ENCODE results near the gene CMTM3.
"Not testable (repeated sequence)": the region's sequence is repeated elsewhere in the genome, so short reads cannot be mapped to it uniquely, and the experiment has no call there.

CMTM3 gene, protein sequence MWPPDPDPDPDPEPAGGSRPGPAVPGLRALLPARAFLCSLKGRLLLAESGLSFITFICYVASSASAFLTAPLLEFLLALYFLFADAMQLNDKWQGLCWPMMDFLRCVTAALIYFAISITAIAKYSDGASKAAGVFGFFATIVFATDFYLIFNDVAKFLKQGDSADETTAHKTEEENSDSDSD

GRCh38 chr16:66604376-66605176 lies at the start of gene CMTM3:
CMTM3 (plus strand) TSS chr16:66604704; CDS start chr16:66604806, 102 bp downstream.
- DNase-seq (ENCODE audit: low read depth) = peak; percentile 58

DNA sequence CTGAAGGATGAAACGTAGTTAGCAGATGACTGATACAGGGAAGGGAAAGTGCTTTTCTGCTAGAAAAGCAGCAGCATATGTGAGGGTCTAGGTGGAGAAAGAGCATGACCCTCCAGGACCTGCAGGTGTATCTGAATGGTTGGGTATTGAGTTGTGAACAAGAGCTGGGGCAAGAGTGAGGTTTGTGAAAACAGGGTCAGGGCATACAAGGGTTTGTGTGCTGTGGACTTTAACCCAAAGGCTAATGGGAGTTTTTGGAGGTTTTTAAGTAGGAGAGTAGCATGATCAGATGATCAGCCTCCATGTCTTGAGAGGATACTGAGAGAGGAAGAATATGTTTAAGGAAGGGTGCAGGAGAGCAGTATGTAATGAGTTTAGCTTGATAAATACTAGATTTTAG lies 44.4 kb upstream of the CMTM3 start:
- no peak for DNase-seq (ENCODE audit: low read depth)

DNA sequence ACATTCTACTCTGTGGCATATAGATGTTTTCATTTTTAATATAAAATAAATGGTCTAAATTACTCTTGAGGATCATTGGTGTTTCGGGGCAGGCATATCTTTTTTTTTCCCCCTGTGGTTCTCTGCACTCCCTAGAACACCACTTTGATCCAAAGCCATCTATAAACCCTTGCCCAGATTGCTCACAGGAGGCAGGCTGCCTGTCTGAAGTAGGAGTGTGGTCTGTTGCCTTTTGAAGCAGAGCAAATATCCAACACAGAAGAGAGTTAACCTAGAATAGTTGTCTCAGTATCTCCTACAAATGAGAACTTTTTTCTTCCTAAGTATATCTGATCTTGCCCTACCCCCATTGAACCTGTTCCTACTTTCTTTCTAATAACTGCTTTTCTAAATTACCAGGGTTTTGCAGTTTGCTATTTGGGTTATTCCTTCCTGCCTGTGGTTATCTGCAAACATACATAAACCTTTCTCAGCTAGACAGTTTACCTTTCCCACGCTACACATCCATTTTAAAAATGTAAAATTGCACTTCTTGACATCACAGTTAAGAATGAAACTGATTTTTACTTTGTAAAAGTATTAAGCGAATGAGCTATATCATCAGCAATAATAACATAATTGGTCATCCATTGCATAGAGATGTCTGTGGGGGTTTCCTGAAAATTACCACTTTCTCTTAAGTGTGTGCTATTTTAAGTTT lies 43.0 kb upstream of the CMTM3 start:
- no peak for DNase-seq (ENCODE audit: low read depth)

GRCh38 chr16:66562409-66562808 lies 42.1 kb upstream of the CMTM3 start:
- no peak for DNase-seq (ENCODE audit: low read depth)

DNA sequence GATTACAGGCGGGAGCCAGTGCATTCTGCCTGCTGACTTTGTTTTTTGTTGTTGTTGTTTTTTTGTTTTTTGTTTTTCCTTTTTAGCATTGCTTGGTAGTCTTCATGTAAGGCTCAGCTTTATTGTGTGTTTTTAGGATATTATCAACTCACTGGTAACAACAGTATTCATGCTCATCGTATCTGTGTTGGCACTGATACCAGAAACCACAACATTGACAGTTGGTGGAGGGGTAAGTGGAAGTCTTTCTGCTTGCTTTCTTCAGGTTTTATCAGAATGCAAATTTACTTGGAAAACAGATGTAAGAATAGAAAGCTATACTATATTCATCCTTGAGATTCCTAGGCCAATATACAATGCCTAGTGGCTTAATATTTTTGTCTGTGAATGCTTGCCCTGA lies 41.5 kb upstream of the CMTM3 start:
- no peak for DNase-seq (ENCODE audit: low read depth)

DNA sequence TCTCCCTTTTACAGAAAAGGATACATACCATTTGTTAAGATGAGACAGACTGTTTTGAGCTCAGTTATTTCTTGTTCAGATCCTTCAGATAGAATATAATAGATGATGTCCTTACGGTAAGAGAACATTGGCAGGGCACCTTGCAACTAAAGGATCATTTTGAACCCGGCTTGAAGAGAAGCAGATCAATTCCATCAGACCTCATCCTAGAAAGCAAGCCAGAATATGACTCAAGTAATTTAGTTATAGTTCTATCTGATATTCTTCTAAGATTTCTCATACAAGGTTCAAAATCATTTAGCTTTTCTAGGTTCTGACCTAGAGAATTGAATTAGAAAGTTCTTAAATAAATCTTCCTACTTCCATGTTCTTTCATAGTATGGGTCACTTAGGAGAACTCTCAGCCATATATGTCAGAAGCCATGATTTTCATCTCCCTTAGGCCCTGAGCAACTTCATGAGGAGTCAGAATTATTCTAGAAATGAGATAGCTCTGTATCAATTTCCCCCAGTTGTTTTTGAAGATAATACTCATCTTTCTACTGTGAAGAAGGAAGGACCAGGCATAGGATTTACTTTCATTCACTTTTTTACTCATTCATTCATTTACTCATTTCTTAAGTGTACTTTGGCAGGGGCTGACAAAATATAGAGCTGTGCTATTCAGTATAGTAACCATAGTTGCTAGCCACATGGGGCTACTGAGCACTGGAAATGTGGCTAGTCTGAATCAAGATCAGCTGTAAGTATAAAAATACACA lies 40.8 kb upstream of the CMTM3 start:
- DNase-seq (ENCODE audit: low read depth) = no peak

DNA sequence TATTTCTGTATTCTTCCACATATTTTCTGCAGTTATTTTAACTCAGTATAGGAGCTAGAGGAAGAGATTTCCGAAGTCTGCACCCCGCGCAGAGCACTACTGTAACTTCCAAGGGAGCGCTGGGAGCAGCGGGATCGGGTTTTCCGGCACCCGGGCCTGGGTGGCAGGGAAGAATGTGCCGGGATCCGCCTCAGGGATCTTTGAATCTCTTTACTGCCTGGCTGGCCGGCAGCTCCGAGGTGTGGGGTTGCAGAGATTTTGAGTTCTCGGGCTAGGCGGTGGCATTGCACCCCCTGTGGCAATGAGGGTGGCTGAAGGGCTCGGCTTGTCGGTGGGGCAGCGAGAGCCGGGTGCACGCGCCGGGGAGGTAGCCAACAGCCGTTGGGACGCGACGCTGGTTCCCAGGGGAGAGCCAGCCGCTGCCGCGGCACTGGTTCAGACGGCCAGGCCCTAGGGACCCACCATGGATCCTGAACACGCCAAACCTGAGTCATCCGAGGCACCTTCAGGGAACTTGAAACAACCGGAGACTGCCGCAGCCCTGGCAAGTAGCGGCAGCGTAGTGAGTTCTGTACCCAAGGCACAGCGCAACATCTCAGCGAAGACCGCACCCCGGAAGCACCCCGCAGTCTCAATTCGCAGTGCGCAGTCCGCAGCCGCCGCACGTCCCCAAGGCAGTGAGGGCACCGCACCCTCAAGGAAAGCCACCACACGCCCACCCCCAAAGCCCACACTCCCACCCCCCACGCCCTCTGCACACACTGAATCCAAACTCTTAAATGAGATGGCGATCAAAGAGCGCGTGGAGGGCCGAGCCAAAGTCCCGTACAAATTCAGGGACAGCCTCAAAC lies 38.2 kb upstream of the CMTM3 start, which contains the start of gene CMTM1:
TSS of gene CMTM1 (plus strand) at position 389 of the 851 bp plus-strand sequence. CDS start at position 464, 75 bp downstream.
- DNase-seq (ENCODE audit: low read depth) = no peak

- DNase-seq (ENCODE audit: low read depth) = not testable (repeated sequence)
These were observed 37.2 kb upstream of the CMTM3 start for GRCh38 chr16:66567270-66567669.

GRCh38 chr16:66568355-66568754 lies 36.1 kb upstream of the CMTM3 start:
- no peak for DNase-seq (ENCODE audit: low read depth)

DNA sequence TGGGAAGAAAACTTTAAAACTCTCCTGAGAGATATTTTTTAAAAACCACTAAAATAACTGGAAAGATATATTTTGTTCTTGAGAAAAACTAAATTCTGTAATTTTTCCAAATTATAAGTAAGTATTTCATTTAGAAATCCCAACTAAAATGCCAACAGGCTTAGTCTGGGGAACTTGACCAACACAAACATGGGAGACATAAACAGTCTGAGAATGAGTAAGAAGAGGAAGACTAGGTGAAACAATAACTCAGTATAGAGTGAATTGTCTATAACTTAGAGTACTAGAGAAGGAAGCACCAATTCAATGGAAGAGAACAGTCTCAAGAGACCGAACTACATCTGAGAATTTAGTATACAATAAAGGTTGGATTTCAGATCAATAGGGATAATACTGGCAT lies 35.4 kb upstream of the CMTM3 start:
- DNase-seq (ENCODE audit: low read depth) = no peak

DNA sequence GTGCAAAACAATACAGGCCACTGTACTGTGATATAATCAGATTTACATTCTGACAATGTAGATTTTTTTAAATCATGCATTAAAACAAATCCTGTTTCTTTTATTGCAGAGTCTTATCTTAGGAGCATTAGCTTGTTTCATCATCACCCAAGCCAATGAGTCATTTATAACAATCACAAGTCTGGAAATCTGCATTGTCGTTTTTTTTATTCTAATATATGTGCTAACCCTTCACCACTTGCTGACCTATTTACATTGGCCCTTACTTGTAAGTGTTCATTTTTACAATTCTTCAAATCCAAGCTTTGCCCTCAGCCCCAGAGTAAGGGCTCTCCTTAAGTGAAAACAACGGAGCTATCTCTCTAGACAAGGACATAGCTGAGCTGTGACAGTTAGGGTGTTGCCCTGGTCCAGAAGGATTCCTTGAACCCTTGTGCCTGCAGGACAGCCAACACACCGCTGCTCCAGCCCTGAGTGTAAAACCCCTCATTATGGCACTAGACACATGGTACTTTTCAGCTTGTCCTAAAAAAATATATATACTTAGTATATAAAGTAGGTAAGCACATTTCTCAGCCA lies 34.6 kb upstream of the CMTM3 start:
- DNase-seq (ENCODE audit: low read depth) = no peak

DNA sequence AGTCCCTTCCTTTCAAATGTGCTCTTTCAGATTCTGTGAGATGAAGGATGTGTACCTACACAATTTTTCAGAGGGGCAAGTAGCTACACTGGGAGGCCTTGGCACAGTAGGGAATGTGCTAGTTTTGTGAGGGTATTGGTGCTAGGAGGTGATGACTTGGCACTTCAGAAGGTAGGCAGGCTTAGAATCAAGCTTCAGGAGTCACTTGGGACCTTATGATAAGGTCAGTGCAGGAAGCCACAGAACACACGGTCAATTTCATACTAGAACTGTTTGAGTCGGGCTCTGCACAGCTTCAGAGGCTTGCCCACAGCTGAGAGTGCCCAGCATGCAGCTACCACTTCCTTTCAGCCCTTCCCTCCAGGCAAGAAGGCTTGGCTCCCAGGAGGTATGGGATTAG lies 32.1 kb upstream of the CMTM3 start:
- no peak for DNase-seq (ENCODE audit: low read depth)

DNA sequence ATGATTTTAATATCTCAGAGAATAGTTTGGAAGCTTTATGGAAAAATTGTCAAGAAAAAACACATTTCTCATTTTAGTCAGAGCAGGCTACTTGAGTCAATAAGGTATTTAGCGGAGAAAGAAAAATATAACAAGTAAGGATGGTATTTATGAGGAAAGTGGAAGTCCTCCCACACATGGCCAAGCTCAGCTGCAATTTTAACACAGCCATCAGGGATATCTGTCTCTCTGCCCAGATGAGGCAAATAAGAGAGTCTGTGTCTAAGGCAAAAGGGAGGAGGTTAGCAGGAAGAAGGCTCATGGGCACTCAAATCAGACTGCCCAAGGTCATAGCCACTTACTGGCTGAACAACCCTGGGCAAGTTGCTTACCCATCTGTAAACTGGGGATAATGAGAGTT lies 30.4 kb upstream of the CMTM3 start:
- DNase-seq (ENCODE audit: low read depth) = no peak

DNA sequence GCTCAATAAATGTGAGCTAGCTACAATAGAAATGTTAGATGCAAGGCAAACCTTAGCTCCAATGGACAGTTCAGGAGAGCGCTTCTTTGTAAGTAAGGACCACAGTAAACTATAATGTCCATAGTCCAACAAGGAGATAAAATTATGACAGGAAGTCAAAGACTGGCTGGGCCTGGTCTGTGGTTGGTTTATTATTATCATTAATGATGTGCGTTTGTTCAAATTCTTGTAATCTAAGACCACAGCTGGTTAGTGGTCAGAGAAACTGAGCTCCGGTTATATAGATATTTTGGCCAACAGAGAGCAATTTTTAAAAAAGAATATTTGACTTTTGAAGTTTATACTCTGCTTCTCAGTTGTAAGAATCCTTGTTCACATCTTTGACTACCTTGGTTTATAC lies 30.0 kb upstream of the CMTM3 start:
- DNase-seq (ENCODE audit: low read depth) = no peak

DNA sequence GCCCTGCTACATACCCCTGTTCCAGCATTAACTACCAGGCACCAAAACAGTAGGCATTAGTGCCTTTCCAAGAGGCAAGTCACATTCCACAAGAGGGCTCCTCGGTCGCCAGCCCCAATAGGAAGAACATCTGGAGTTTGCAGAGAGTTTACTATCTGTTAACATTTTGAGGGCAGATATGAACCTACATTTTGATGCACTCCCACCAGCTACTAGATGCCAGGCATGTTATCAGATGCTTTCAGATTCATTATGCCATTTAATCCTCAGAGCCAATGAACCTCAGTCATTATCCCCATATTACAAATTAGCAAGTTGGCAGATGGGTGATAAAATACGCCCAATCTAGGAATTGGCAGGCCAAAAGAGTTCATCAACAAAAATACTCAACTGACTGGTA lies 29.4 kb upstream of the CMTM3 start:
- DNase-seq (ENCODE audit: low read depth) = no peak

- DNase-seq (ENCODE audit: low read depth) = no peak
These were observed 28.2 kb upstream of the CMTM3 start for GRCh38 chr16:66576296-66576695.

GRCh38 chr16:66578651-66579531 lies 25.6 kb upstream of the CMTM3 start, which contains the start of gene CMTM2:
CMTM2 (plus strand) TSS chr16:66579463; CDS start chr16:66579608, 145 bp downstream.
- no peak for DNase-seq (ENCODE audit: low read depth)

- DNase-seq (ENCODE audit: low read depth) = no peak
These were observed 23.8 kb upstream of the CMTM3 start for GRCh38 chr16:66580605-66581209.

DNA sequence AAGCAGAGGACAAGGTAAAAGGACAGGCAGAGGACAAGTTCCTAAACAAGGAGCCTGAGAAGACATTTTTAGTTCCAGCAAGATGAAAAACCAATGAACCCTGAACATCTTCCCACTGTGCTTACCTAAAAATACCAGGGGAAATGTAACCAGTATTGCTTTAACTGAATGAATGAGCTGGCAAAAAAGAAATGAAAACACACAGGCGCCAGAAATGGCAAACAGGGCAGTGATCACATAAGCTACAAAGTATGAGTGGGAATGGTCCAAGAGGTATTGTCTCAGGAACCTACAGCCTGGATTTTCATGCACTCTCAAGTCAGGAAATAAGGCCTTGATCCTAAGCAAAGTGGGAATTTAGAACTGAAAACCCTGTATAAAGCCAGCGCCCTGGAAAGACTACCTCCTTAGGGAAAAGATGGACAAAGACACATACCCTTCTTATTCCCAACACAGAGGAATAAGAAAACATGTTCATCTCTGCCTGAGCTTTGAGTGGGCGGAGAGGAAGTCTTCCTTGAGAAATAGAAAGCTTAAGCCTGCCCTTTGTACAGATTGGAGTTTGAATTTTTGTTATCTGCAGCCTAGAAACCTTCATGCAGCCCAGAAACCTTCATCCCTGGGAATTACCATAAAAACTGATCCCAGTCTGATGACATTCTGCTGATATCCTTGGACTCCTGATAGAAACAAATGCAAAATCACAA lies 23.1 kb upstream of the CMTM3 start:
- DNase-seq (ENCODE audit: low read depth) = no peak

Measured in stimulated activated CD4-positive, alpha-beta T cell treated with anti-CD3 and anti-CD28 coated beads, Interleukin-2, amount 100 ng/mL, for 4 hours (primary cell).